ENCODE measurements around the gene PRR14L. TPM values are rescaled to one million over a fixed set of nuclear protein-coding genes. Genes with fewer than 3 reads are reported as not detected.
"Not testable (repeated sequence)": the region's sequence is repeated elsewhere in the genome, so short reads cannot be mapped to it uniquely, and the experiment has no call there.

The PRR14L gene
- total RNA-seq, 1 experiment from 2014 or later = 14.9 TPM

GRCh38 chr22:31682751-31683150 is 67.2 kb downstream of the PRR14L start:
- no peak for DNase-seq (ENCODE audit: low read depth)

- peak; percentile 68 for DNase-seq (ENCODE audit: low read depth)
Measured at GRCh38 chr22:31681349-31682345, 68.3 kb downstream of the PRR14L start.

GRCh38 chr22:31680861-31681341 is 69.0 kb downstream of the PRR14L start:
- DNase-seq (ENCODE audit: low read depth) = peak; percentile 75

- no peak for DNase-seq (ENCODE audit: low read depth)
Measured at GRCh38 chr22:31678748-31679147, 71.2 kb downstream of the PRR14L start.

- peak; percentile 9 for DNase-seq (ENCODE audit: low read depth)
Measured at GRCh38 chr22:31676700-31677099, 73.2 kb downstream of the PRR14L start.

GRCh38 chr22:31674219-31674618 is 75.7 kb downstream of the PRR14L start:
- not testable (repeated sequence) for DNase-seq (ENCODE audit: low read depth)

- DNase-seq (ENCODE audit: low read depth) = not testable (repeated sequence)
Measured at GRCh38 chr22:31668849-31669248, 81.1 kb downstream of the PRR14L start.

GRCh38 chr22:31662668-31663037 is 87.3 kb downstream of the PRR14L start:
- DNase-seq (ENCODE audit: low read depth) = no peak

- DNase-seq (ENCODE audit: low read depth) = peak; percentile 92
Measured at GRCh38 chr22:31661851-31662667, 87.9 kb downstream of the PRR14L start, which contains the start of gene PISD. PISD (minus strand) TSS chr22:31662215; CDS start chr22:31662208, 7 bp downstream.

- peak; percentile 84 for DNase-seq (ENCODE audit: low read depth)
Measured at GRCh38 chr22:31660860-31661341, 89.0 kb downstream of the PRR14L start.

- peak; percentile 59 for DNase-seq (ENCODE audit: low read depth)
Measured at GRCh38 chr22:31659246-31659645, 90.7 kb downstream of the PRR14L start.

GRCh38 chr22:31654408-31654807 is 95.5 kb downstream of the PRR14L start:
- no peak for DNase-seq (ENCODE audit: low read depth)

- no peak for DNase-seq (ENCODE audit: low read depth)
Measured at GRCh38 chr22:31653944-31654343, 96.0 kb downstream of the PRR14L start.

GRCh38 chr22:31652911-31653684 is 96.8 kb downstream of the PRR14L start:
- no peak for DNase-seq (ENCODE audit: low read depth)

- no peak for DNase-seq (ENCODE audit: low read depth)
Measured at GRCh38 chr22:31652088-31652487, 97.8 kb downstream of the PRR14L start.

GRCh38 chr22:31651664-31652063 is 98.3 kb downstream of the PRR14L start:
- DNase-seq (ENCODE audit: low read depth) = no peak

- DNase-seq (ENCODE audit: low read depth) = peak; percentile 74
Measured at GRCh38 chr22:31650391-31650790, 99.5 kb downstream of the PRR14L start.

GRCh38 chr22:31647523-31648320 is 102.2 kb downstream of the PRR14L start:
- DNase-seq (ENCODE audit: low read depth) = peak; percentile 49

GRCh38 chr22:31647066-31647465 is 102.9 kb downstream of the PRR14L start:
- no peak for DNase-seq (ENCODE audit: low read depth)
